ENCODE measurements around the gene IL26.
"Not testable (repeated sequence)": the region's sequence is repeated elsewhere in the genome, so short reads cannot be mapped to it uniquely, and the experiment has no call there.

Gene IL26

DNA sequence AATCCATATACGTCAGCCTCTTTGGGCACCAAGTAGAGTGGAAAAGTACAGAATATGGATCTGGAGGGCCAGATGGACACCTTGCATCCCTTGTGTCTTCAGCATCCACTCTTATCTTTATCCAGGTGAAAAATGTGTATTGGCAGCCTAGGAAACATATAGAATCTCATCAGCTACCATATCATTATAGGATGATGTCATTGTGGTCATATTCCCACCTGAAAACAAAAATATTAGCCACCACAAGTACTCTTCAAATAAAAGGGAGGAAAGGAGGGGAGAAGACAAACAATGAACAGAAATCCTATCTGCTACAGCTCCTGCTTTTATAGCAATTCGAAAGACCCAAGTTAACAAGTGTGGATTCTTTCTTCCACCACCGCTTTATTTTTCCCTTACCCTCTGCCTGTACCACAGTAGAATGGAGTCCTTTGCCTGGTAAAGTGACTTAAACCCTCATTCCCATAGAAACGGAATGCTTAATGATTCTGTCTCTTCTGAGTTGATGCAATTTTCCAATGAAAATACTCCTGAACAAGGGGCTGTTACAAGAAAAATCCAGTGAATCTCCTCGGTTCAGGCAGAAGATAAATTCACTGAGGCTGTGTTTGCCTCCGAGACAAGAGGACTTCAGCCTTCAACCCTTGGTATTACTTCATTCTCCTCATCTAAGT, 13.8 kb upstream of the IL26 start:
- no peak for DNase-seq (ENCODE audit: low spot score)

DNA sequence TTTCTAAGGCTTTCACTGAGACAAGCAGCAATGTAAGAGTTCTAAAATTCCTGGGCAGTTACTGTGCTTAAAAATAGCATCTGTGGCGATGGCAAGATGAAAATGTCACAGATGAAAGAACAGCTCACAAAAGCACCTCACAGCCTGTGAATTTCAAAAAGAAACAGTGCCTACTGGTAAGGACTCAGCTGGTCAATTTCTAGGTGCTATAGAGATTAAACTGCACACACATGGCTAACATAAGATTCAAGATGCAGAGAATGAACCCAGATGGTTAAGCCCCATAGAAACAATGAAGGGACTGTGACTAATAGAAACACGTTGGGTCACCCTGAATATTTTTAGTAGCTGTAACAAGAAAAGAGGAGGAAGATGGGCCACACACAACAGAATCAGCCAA, 12.0 kb upstream of the IL26 start:
- DNase-seq (ENCODE audit: low spot score) = no peak

DNA sequence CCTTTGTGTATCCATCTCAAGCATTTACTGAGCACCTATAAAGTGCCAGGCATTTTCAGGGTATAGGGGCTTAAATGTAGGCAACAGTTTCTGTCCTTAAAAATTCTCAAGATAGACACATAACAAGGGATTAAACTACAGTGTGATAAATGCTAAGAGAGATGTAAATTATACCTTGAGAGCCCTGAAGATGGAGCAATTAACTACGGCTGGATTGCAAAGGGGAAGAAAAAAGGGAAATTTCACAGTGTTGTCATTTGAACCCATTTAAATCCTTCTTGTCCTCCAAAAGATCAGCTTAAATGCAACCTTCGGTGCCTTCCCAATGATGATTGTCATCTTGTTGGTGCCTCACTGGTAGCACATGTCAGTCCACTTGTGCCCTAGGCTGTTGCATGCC, 11.5 kb upstream of the IL26 start:
- DNase-seq (ENCODE audit: low spot score) = no peak

DNA sequence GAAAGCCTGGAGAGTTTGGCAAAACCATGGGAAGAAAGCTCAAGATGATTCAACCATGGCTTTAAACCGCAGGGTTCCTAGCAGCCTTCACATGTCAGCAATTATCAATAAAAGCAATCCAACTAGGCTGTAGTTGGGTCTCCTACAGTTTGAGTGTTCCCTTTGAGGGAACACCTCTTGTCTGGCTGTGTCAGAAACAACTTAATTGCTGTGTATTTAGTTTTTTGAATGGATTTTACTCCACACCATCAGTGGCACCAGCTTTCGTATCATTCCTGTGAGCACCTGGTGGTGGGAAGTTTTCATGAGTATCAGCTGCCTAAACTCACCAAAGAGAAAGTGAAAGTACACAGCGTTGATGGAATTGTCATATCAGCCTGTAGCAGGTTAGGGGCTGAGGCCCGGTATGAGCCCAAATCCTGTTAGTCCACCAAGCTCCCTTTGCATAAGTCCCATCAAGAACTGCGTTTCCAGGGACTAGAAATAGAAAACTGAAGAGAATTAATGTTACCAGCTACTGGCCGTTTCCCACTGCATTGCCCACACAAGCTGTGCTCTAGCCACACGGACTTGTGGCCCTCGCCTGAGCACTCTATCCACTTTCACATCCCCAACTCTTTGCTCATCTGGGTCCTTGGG, 10.9 kb upstream of the IL26 start:
- DNase-seq (ENCODE audit: low spot score) = peak; percentile 61

GRCh38 chr12:68235576-68235975, 10.0 kb upstream of the IL26 start:
- no peak for DNase-seq (ENCODE audit: low spot score)

DNA sequence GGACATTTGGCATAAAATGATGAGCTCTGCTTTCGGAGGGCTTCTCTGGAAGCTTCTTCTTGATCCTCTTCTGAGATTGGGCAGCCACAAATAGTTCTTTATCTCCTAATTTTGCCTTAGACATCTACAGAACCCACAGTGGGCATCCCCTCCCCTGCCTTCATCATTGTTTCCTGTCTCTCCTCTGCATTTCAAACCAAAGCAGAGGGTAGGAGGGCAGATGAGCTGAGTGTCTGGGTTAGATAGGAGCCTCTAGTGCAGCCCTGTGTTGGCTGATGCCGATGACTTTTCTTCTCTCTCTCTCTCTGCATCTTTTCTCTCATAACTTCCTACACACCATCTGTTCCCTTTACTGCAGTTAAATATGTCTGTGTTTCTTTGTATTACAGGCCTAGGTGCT, 8.5 kb upstream of the IL26 start:
- no peak for DNase-seq (ENCODE audit: low spot score)

- DNase-seq (ENCODE audit: low spot score) = no peak
Observed at GRCh38 chr12:68233498-68233897, 7.9 kb upstream of the IL26 start.

DNA sequence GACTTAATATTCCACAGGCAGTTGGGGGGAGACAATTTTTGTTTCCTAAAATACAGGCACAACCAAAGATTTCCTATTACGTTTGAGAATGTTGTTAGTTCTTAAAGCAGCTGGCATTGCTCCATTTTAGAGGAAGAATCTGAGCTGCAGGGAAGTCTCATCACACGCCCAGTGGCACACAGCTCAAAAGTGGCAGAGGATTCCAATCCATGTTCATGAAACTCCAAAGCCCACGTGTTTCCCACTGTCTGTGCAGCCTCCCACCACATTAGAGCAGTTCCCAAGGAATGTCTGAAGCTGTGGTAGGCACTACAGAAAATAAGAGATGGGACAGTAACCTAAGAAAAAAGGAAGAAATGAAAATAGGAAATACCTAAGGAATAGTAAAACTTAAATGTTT, 6.1 kb upstream of the IL26 start:
- no peak for DNase-seq (ENCODE audit: low spot score)

DNA sequence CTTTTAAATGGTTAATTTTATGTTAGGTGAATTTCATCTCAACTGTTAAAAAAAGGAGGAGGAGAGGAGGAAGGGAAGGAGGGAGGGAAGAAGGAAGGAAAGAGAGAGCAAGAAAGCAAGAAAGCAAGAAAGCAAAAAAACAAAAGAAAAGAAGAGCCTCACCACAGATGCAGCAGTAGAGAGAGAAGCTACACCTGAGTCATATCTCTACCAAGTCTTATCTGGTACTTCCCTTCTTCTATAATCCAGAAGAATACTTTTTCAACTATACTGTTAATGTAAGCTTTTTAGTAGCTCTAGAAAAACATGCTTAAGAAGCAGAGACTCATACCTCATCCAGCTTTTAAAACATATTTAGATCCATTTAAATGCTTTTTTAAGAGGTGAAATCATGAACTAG, 5.6 kb upstream of the IL26 start:
- no peak for DNase-seq (ENCODE audit: low spot score)

GRCh38 chr12:68229956-68230355, 4.3 kb upstream of the IL26 start:
- DNase-seq (ENCODE audit: low spot score) = no peak

DNA sequence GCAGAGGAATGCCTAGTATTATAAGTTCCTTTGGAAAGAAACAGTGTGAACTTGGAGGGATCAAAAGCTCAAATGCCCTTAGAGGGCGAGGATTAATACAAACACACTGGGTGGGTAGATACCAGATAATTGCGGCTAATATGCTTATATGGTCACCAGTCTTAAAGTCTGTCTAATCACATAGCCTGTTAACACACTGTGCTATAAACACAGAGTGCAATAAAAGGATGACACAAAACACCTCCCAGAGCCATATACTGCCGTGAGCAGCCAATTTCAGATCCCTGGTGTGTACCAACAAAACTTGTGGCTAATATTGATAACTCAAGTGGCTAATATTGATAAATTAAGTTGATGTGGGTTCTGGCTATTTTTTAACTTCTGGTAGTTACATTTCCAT, 1.7 kb upstream of the IL26 start:
- no peak for DNase-seq (ENCODE audit: low spot score)

GRCh38 chr12:68224613-68225285, 861 bp downstream of the IL26 start:
- no peak for DNase-seq (ENCODE audit: low spot score)

- peak; percentile 86 for DNase-seq (ENCODE audit: low spot score)
Observed at GRCh38 chr12:68223067-68223747, 2.4 kb downstream of the IL26 start.

- DNase-seq (ENCODE audit: low spot score) = no peak
Observed at GRCh38 chr12:68222326-68222725, 3.3 kb downstream of the IL26 start.

DNA sequence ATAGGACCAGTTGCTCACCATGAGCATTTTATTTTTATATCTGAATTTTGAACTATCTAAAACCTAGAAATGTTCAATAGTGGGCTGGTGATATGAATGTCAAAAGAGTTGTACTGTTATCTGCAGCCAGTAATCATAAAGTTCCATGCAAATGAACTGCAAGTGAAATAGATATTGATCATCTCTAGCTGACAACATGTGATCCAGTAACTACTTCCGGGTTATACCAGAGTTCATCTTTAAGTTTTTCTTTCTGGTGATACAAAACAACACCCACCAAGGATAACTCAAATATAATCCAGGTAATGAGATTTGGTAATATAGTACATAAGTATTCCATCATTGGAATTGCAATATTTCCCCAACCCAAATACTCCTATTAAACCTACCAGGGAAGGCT, 4.1 kb downstream of the IL26 start:
- no peak for DNase-seq (ENCODE audit: low spot score)

DNA sequence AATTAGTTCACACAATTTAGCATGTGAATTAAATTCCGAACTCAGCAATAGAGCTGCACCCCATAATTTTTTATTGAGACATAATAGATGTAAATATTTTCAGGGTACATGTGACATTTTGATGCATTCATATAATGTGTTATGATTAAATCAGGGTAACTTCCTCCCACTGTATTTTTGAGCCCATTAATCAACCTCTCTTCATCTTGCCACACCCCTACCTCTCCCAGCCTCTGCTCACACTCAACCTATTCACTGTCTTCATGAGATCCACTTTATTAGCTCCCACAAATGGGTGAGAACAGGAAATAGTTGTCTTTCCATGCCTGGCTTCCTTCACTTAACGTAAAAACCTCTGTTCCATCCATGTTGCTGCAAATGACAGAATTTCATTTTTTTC, 14.7 kb downstream of the IL26 start:
- DNase-seq (ENCODE audit: low spot score) = no peak

DNA sequence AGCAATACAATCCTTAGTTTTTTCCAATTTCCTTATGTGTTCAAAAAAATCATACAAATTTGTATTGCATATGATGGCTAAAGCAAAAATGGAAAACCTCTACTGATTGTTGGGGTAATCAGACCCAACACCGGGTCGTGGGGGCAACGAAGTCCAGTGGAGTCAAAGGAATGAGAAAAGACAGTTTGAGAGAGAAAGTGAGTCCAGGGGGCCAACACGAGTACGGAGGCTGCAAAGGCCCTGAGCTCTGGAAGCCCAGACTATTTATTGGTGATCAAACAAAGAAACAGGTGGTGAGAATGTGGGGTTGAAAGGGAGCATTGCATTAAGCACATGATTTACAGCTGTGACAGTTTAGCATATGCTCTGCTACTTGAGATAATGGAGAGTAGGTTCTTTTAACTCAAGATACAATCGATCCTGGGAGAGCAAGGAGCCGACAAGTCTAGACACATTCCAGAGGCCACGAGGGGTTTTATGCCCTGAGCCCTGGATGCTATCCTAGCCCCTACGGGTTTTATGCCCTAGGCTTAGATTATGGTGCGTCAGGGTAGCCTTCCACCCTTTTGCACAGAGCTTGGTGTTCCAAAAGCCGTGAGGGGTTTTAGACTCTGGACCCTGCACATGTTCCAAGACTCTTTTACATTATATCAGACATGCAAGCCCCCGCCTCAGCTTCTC, 16.4 kb downstream of the IL26 start:
- not testable (repeated sequence) for DNase-seq (ENCODE audit: low spot score)

DNA sequence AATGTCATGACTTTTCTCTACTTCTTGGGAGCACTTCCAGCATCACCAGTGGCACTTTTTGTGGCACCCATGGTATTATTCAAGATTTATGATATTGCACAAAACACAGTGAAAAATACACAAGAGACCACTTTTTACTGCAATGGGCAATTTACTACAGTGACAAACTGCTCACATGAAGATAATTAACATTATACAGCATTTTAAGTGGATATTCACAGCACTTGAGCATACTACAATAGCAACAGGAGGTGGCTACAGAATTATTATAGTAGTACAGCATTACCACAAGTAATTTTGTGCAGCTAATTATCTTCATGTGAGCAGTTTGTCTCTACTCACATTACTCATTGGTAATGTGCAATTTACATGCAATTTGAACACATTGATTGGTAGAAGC, 18.3 kb downstream of the IL26 start:
- DNase-seq (ENCODE audit: low spot score) = no peak

- no peak for DNase-seq (ENCODE audit: low spot score)
Observed at GRCh38 chr12:68206446-68206845, 19.2 kb downstream of the IL26 start.

GRCh38 chr12:68203460-68203875, 22.1 kb downstream of the IL26 start:
- DNase-seq (ENCODE audit: low spot score) = no peak

- DNase-seq (ENCODE audit: low spot score) = no peak
Observed at GRCh38 chr12:68200854-68201253, 24.8 kb downstream of the IL26 start.

DNA sequence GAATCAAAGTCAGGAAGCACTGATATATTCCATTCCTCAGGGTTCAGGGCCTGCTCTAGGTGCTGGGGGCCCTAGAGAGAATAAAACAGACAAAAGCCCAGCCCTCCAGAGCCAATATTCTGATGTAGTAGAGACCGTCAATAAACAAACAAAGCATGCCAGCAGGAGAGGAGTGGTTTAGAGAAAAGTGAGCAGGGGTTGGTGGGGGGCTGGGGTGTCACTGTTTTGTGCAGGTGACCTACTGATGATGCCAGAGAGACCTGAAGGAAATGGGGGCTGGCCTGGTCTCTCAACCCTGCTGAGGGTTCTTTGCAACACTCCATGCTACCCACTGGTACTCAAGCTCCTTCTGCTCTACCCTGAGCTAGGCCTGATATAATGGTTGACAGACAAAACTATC, 26.5 kb downstream of the IL26 start:
- DNase-seq (ENCODE audit: low spot score) = no peak
